Fibroblast of skin of right biceps (primary cell): ENCODE measurements around the gene ADCY9.
A peak's percentile ranks its signal among the peaks of the same experiment; 100 is the strongest.

Experiments used
- DNase-seq: peaks from one replicate; pipeline ENCODE4 v3.0.0-alpha.2; 2013

ADCY9 gene

DNA sequence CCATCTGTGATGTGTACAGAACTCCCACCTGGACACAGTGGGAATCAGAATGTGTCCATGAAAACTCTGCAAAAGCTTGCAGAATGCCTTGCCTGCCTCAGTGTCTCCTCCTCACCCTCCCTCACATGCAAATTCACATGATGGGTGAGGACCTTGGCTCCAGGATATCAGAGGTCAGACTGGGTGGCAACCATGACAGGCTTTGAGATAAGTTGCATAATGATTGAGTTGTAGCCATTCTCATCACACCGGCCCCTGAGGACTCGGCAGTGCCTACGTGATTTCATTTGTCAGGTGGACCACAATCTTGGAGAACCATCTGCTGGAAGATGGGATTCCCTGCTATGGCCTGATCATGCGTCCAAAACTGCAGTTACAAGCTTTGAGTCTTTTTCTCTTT is 3.9 kb upstream of the ADCY9 start:
- DNase-seq: no peak

DNA sequence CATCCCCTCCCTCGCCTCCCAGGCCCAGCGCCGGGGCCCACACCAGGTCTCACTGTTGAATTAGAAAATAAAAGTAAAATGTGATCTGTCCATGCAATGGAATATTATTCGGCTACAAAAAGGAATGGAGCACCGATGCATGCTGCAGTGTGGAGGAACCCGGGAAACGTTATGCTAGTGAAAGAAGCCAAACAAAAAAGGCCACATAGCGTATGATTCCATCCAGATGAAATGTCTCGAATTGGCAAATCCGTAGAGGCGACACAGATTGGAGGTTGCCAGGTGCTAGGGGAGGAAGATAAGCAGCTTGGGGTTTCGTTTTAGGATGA is 972 bp upstream of the ADCY9 start:
- DNase-seq: no peak

DNA sequence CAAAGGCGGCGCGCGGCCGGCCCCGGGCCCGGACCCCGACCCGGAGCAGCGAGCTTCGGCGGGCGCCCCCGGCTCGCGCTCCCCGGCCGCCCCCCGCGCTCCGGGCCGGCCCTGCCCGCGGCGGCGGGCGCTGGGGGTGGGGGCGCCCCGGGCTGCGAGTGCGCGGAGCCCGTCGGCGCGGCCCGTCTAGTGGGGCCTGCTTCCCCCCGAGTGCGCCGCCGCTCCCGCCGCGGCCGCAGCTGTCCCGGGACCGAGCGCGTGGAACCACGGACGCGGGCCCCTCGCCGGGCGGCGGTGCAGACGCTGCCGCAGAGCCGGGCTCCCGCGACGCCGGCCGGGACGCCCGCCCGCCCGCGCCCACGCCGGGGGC is 308 bp downstream of the ADCY9 start:
- DNase-seq: no peak

DNA sequence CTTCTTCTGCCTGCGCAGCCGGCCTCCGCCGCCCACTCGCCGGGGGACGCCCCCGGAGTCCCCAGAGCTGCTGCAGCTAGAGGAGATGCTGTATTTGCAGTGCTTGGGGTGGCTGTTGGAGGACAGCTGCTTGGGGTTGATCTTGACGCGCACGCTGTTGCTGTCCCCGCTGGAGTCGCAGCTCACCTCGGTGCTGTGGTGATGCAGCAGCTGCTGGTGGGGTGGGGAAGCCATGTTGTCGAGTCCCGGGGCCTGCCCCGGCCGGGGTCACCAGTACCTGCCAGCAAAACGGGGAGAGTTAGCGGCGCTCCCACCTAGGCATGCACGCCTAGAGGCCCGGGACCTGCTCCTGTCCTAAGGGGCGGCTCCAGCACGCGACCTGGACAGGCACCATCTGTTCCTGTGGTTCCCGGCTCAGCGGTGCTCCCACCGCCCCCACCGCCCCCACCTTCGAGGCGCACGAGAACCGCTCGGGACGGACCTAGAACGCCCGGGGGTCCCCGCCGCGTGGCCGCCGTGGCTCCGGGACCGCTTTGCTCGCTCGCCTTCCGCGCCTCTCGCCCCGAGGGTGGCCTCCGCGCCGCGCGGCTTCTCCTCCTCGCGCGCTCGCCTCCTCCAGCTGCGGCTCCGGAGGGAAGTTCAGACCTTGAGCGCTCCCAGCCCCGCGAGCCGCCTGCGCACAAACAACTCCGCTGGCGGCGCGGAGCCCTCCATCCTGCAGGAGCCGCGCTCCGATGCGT is 863 bp downstream of the ADCY9 start:
- peak; percentile 74 for DNase-seq

DNA sequence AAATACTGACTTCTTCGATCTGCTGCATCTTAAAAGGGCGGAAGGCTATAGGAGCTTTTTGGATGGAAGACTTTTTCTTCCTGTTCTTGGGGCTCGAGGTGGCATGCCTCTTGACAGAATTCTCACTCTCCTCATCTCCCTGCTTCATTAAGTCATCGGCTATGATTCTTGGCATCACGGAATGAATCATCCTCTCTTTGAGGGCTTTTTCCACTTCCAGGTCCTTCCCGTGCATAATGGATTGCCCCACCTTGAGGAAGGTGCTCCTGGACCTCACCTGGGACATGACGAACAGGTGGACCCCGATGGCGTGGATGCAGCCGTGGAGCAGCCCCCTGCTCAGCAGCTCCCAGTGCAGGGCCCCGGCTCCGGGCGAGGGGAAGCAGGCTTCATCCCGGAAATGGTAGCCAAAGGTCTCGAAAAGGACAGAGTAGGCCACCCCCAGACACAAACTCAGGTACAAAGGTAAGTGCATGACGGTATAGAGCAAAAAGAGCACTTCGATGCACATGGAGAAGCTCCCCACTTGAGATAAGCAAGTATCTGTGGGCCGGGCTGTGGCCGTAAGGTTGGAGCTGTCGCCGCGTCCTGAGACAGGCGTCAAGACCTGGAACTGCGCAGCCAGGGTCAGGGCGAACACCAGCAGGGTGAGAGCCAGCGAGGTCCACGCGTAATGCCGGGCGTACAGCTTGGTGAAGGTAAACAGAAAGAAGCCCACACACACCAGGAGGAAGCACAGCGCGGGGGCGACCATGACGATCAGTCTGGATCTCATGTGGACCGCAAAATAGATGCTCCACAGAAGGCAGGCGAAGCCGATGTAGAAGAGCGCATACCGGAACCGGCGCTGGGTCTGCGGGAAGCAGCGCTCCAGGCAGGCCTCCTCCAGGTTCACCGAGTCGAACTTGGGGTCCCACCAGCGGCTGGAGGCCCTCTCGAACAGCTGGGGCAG is 1.7 kb downstream of the ADCY9 start:
- DNase-seq: no peak

DNA sequence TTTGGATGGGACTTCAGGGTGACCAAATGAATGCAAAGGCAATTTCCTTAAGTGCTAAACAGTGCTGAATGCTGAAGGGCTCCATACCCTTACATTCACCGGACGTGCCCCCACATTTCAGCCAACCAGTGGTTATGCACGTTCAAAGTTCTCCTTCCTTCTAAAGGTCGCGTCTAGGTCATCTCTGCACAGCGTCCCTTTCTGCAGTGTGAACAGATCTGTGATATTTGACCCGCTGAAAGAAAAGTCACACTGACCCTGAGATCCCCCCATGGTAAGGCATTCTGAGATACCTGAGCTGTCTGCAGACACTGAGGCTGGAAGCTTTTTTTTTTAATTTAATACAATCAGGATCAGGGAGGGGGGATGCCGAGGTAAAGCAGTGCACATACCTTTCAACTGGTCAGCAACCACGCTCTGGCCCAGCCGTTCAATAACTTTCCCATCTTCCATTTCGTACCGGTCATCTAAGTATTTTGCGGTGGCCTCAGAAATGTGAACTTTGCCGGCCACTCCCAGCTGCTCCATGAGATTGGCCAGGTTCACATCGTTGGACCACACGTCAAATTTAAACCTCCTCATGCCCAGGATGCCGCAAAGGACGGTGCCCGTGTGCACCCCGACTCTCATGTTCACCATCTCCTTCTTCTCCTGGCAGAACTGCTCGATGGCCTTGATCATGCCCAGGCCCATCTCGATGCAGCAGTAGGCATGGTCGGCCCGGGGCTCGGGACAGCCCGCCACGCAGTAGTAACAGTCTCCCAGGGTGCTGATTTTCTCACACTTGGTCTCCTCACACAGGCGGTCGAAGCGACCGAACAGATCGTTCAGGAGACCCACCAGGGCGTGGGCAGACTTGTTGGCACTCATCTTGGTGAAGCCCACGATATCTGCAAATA is 2.6 kb downstream of the ADCY9 start:
- DNase-seq: no peak

DNA sequence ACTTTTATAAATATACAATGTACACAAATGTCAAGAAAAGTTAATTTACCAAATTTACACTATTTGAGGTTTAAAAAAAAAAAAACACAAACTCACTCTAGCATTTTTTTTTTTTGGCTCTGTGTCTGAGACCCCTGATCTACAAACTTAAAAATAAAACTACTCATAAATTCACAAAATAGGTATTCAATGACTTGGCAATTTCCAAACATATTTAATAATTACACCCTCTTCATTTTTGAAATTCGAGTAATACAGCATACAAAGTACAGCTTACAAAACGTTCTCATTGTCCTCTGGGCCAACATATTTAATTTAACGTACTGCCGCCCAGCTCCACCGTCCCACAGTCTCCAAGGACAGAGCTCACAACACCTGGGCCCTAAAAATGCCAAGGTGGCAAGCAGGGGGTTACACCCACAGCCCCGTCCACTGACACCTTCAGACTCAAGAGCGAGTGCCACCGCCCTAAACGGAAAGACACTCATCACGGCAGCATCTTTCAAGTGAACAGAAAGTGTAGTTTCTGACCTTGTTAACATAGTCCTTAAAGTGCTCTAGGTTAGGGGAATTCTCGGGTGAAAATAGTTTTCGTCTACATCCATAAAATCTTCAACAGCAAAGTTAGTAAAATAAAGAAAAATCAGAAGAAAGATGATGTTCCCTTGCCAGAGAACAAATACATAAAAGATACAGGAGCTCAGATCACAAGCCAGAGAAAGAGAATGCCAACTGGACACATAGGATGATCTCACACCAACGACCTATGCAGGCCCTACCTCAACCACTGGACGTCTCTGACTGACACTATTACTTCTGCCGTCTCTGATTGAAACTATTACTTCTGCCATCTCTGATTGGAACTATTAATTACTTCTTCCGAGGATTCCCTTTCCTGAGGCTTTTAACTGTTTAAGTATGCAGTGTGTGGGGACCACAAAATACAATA is 4.2 kb downstream of the ADCY9 start:
- DNase-seq: no peak

DNA sequence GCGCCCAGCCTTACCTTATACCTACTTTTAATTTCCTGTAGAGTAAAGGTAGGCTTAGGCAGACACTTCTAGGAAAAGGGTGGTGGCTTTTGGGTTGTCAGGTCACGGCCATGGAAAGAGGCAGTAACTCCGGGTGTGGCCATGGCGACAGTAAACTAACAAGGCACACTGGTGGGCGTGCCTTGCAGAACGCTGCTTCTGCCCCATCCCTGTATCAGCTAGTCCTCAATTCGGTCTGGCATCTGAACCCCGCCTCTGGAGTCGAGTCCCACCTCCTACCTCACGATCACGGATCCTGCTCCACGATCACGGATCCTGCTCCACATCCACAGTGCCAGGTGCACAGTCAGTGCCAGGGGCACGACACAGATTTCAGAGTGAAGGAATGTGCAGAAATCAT is 5.6 kb downstream of the ADCY9 start:
- DNase-seq: no peak

DNA sequence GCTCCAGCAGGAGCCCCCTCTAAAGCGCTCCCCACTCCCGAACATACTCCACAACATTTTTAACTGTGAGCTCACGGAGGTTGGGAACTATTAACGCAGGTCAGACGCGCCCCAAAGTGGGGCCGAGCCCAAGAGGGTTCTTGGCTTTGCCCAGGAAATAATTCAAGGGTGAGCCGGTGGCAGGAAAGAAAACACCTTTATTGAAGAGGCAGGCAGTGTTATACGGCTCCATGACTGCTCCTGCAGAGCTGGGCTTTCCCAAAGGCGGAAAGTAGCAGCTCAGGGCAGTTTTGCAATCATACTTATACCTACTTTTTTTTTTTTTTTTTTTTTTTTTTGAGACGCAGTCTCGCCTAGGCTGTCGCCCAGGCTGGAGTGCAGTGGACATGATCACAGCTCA is 6.2 kb downstream of the ADCY9 start:
- no peak for DNase-seq

DNA sequence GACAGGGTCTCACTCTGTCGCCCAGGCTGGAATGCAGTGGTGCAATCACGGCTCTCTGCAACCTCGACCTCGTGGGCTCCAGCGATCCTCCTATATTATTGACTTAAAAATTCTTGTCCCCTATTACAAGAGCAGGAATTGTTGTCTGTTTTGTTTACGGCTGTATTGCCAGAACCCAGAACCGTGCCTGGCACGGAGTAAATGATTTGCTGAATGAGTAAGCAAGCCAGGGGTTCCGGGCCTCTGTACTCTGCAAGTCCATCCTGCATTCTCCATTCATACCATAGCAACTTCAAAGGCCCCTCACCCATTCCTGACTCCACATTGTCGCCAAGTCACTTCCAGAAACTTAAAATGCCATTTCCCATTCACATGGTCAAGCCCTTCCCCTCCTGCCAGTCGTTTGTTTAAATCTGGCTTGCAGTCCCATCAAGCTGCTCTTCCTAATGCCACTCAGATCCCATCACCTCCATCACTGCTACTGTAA is 6.9 kb downstream of the ADCY9 start:
- no peak for DNase-seq

DNA sequence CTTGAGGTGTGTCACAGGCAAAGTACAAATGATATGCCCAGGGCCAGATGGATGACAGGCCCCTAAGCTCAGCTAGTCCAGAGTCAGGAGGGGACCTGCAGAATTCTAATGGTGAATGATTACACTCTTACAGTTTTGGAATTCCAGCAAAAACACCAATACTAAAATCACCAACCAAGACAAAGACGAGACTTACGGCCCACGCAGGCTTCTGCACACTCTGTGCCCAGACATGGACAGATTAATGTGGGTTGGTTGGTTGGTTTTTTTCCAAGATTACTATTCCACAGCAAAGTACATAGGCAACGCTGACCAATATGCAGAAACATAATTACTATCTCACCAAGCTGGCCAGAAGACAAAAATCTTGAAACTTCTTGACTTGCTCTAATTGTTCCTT is 9.7 kb downstream of the ADCY9 start:
- DNase-seq: no peak

DNA sequence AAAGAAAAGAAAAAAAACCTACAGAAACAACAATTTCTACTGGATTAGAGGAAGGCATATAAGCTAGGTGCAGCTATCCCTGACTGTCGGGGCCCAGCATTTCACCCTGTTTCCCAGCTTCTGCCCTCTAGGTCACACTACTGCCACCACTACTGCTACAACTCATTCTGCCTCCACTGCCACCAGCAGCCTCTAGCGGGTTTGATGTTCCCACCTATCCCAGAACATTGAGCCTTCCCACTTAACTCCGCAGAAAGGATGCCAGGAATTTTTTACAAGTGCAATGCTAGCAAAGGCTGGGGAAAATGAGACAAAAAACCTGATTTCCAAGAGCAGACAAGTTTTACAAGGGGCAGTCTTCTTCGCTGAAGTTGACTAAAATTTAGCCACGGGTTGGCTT is 10.4 kb downstream of the ADCY9 start:
- no peak for DNase-seq

DNA sequence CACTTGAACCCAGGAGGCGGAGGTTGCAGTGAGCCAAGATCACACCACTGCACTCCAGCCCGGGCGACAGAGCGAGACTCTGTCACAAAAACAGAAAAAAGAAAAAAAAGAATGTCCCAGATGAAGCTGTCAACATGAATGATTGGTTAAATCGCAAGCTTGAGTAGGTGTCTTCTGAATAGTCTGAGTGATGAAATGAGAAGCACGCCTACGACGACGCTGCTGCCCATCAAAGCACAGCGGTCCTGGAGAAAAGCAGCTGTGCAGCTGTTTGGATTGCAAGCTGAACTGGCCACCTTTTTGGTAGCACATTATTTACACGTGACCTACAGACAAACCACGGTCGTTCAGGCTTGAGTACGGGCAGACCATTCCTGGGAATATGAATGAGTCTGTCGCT is 12.5 kb downstream of the ADCY9 start:
- no peak for DNase-seq

DNA sequence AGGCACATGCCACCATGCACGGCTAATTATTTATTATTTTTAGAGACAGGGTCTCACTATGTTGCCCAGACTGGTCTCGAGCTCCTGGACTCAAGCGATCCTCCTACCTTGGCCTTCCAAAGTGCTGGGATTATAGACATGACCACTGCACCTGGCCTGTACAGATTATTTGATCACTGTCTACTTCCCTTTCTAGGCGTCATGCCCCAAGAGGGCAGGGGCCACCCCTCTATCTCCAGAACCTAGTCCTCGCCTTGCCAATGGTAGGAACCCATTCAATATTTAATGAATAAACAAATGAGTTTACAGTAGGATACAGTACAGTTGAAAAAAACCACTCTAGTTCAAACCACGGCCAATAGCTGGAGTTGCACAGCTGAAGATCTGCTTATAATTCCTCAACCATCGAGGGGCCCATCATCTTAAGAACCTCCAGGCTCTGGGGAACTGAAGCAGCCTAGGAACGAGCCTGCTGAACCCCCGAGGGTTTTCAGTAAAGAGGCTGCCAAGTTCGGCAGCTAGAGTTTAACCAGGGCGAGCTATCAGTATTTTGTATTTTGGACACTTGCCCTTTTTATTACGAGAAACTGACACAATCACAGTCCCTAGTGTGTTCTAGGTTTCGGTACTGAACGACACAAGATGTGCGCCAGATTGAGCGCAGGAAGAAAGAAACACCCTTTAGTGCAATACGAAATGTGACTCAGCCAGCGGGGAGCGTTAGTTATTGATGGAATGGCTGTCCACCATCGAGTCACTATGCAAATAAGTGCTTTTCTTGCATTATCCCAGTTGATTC is 14.6 kb downstream of the ADCY9 start:
- no peak for DNase-seq

DNA sequence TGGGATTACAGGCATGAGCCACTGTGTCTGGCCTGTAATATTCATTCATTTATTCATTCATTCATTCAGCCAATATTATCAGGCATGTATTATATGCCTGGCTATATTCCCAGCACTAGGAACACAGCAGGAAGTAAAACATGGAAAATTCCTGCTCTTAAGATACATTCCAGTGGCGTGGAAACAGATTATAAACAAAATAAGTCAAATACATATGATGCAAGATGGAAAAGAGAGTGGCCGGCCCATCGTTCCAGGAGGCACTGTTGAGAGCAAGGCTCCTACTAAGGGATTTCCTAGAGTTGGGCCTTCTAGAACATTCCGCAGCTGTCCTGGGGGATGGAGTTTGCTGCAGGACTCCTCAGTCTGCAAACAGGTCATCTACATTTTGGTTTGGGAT is 17.7 kb downstream of the ADCY9 start:
- peak; percentile 41 for DNase-seq

DNA sequence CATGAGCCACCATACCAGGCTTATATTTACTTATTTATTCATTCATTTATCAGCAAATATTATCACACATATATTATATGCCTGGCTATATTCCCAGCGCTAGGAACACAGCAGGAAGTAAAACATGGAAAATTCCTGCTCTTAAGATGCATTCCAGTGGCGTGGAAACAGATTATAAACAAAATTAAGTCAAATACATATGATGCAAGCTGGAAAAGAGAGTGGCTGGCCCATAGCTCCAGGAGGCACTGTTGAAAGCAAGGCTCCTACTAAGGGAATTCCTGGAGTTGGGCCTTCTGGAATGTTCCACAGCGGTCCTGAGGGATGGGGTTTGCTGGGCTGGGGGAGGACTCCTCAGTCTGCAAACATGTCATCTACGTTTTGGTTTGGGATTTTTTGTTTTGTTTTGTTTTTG is 18.4 kb downstream of the ADCY9 start:
- DNase-seq: peak; percentile 68

DNA sequence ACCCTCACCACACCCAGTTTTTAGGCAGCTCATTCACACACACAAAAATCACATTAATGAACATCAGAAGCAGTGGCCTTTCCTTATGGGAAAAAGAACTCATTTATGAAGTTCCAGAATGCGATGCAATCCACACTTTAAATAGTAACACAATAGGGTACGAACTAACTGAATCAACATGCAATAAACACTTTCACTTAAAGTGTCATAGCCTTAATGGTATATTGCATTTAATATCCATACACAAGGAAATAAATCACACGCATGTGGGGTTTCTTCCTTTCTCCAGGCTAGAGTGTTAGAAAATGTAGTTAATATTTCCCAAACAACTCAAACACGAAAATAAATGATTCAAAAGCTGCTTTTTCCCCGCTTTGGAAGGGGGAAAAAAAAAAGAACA is 19.7 kb downstream of the ADCY9 start:
- DNase-seq: no peak

DNA sequence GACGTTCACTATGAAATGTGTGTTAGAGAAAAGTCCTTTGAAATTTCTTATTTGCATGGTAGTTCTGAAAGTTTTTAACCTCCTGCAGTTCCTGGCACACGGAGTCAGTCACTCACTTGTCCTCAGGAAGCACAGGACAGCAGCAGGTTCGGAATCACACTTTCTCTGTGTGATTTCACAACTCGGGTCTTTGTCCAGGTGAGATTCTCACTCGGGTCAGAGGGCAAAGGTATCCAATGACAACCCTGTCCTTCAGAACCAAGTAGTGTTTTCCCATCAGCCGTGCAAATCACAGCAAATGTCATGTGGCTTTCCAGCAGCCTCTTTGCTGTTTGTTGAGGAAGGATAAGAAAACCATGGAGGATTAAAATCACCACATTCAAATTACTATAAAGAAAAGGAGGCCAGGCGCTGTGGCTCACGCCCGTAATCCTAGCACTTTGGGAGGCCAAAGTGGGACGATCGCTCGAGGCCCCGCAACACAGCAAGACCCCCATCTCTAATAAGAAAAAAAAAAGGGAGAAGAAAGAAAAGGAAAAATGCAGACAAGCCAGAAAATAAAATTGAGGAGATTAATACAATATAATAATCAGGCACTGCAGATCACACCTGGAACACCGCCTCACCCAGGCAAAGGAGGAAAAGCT is 22.0 kb downstream of the ADCY9 start:
- DNase-seq: no peak

DNA sequence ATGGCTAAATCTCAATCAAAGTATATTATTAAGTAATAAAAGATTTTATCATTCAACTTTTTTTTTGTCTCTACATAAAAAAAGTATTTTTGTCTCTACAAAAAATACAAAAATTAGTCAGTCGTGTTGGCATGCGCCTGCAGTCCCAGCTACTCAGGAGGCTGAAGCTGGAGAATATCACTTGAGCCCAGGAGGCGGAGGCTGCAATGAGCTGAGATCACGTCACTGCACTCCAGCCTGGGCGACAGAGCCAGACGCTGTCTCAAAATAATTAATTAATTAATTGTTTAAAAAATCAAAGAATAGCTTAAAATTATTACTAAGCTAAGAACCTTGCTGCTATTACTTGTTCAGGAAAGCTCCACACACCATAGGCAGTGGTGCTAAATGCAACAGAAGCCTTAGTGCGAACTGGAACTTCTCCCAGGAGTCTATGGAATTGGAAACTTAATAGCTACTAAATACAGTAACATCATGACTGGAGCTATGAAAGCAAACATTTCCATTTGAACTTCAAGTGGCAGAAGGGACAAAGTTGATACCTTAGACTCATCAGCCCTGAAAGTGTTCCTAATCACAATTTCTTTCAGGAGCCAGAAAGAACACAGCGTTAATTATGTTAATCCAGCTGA is 22.6 kb downstream of the ADCY9 start:
- DNase-seq: no peak
